Activated CD4-positive, alpha-beta T cell treated with anti-CD3 and anti-CD28 coated beads, Interleukin-2, amount 10 ng/mL, durations not matched to agents 24 days and 14 days (primary cell): ENCODE measurements around the gene CD180. TPM values are rescaled to one million over a fixed set of nuclear protein-coding genes. Genes with fewer than 3 reads are reported as not detected.
A peak's percentile ranks its signal among the peaks of the same experiment; 100 is the strongest.

Experiments
- DNase-seq: peaks from one replicate; pipeline ENCODE4 v3.0.0; 2022
- H3K27ac Mint-ChIP-seq: one replicate; pipeline ENCODE4 v1.8.0; 2022; ENCODE audit warnings: mild to moderate bottlenecking, mixed read lengths
- H3K27me3 Mint-ChIP-seq: one replicate; pipeline ENCODE4 v1.8.0; 2022; ENCODE audit warnings: mixed read lengths
- H3K36me3 Mint-ChIP-seq: one replicate; pipeline ENCODE4 v1.8.0; 2022; ENCODE audit warnings: low read depth, mild to moderate bottlenecking, mixed read lengths
- H3K4me1 Mint-ChIP-seq: one replicate; pipeline ENCODE4 v1.8.0; 2021; ENCODE audit warnings: mixed read lengths
- H3K4me3 Mint-ChIP-seq: one replicate; pipeline ENCODE4 v1.8.0; 2022; ENCODE audit warnings: mild to moderate bottlenecking, moderate library complexity, mixed read lengths
- H3K9me3 Mint-ChIP-seq: one replicate; pipeline ENCODE4 v1.8.0; 2021; ENCODE audit warnings: mixed read lengths
- intact Hi-C: fragments of 100-400 bp; cut with micrococcal nuclease; formaldehyde crosslinking; loops from one replicate; pipeline ENCODE4 v1.15.1; 2023
- total RNA-seq: library from RNA; stranded (reverse); gene quantifications from 2 replicates; pipeline ENCODE4 v1.2.3, GENCODE V29; 2022

The CD180 gene
- total RNA-seq, 1 donor from 2014 or later, result 0.47 TPM

DNA sequence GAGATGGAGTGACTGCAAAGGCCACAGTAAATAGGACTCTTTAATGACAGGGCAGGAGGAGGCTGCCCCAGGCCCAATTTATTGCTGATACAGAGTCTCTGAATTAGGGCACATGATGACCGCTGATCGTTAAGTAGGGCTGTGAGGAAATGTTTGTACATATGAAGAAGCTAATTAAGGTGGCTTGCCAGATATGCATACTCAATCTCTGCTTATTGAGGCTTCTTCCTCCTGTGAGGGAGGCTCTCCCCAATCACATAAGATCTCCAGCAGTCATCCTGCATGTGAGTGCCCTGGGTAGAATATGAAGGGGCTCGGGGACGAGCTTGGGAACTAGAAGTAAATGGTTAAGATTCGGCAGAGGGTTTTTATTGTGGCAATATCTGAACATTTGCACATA lies 8.2 kb upstream of the CD180 start:
- no peak for DNase-seq
- intact Hi-C loops, result loop anchor here (5.0 to 10.0 kb wide), 6 partner anchors 170 to 1220 kb away; no protein-coding TSS in a partner anchor
- peak overlapping the region; percentile 95 for H3K27ac Mint-ChIP-seq
- H3K9me3 Mint-ChIP-seq, result peaks cover 10% of the 10 kb centered on the region
- peak overlapping the region; percentile 67 for H3K4me3 Mint-ChIP-seq
- H3K36me3 Mint-ChIP-seq, result peaks cover 13% of the 10 kb centered on the region
- peaks cover 77% of the 10 kb centered on the region for H3K4me1 Mint-ChIP-seq
- no peaks in the 10 kb centered on the region for H3K27me3 Mint-ChIP-seq

DNA sequence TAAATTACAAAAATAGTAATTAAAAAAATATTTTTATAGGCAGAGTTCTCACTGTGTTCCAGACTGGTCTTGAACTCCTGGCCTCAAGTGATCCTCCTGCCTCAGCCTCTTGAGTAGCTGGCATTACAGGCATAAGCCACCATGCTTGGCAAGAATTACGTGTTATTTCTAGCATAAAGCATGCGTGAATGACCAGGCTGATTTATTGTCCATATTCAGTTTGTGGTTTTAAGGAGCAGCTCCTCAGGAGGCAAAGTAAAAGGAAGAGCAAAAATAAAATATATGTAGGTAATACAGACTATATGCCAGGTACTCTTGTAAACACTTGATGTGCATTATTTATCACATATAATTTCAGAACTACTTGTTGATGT lies 7.1 kb upstream of the CD180 start:
- intact Hi-C loops, result loop anchor here (2.0 to 10.0 kb wide), 5 partner anchors 17 to 1221 kb away; no protein-coding TSS in a partner anchor
- Mint-ChIP-seq H3K4me1 (peaks cover 75% of the 10 kb centered on the region), H3K4me3 (peak overlapping the region; percentile 67), H3K36me3 (peaks cover 21% of the 10 kb centered on the region), H3K9me3 (peaks cover 18% of the 10 kb centered on the region), H3K27ac (peak overlapping the region; percentile 11), H3K27me3 (no peaks in the 10 kb centered on the region)
- no peak for DNase-seq

DNA sequence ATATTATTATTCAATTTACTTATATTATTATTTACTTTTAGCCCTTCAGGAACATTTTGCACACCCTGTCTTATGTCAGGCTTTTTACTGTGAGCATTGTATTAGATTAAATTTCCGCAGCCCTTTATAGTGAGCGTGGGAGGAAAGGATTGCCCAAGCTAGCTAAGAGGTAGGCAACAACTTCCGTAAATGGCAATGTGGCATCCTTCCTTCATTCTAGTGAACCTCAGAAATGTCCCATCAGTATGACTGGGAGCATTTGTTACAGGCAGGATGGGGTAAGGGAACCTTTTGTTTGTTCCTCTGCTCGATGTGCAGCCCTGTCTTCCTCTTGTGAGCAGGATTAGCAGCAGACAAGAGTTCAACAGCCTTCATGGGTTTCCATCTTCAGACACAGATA lies 6.2 kb upstream of the CD180 start:
- H3K4me3 Mint-ChIP-seq, result peak overlapping the region; percentile 50
- intact Hi-C loops, result loop anchor here (2.0 to 10.0 kb wide), 5 partner anchors 16 to 1222 kb away; no protein-coding TSS in a partner anchor

DNA sequence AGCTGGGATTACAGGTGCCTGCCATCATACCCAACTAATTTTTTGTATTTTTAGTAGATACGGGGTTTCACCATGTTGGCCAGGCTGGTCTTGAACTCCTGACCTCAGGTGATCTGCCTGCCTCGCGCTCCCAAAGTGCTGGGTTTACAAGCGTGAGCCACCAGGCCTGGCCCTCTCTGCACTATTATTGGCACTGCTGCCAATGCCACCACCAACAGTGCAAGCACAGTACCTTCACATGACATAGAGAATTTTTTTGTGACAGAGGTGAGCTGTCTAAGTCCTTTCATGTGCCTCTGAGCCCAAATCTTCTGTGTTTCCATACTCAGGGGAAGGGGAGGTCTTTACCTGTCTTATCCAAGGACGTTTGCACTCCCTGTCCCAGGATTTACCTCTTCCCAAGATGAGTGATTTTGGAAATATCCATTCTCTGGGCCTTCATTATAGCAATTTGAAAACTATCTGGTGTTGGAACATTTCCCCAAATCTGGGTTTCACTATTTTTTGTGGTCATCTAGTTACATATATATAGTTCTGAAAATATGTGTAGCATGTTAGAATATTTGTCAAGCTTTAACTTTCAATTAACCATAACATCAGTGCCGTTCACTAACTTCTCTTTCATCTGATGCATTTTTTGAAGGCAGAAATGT lies 5.4 kb upstream of the CD180 start:
- peaks cover 23% of the 10 kb centered on the region for H3K36me3 Mint-ChIP-seq
- no peaks in the 10 kb centered on the region for H3K27me3 Mint-ChIP-seq
- H3K4me3 Mint-ChIP-seq, result no peak overlapping the region
- peaks cover 19% of the 10 kb centered on the region for H3K9me3 Mint-ChIP-seq
- no peak overlapping the region for H3K27ac Mint-ChIP-seq
- no peak for DNase-seq
- peaks cover 76% of the 10 kb centered on the region for H3K4me1 Mint-ChIP-seq
- intact Hi-C loops, result loop anchor here (2.0 to 10.0 kb wide), 5 partner anchors 15 to 1223 kb away; no protein-coding TSS in a partner anchor

More for the DNA sequence above, 6.2 kb upstream of the CD180 start:
- DNase-seq, result no peak
- no peaks in the 10 kb centered on the region for H3K27me3 Mint-ChIP-seq
- H3K4me1 Mint-ChIP-seq, result peaks cover 76% of the 10 kb centered on the region
- peak overlapping the region; percentile 89 for H3K27ac Mint-ChIP-seq
- peaks cover 23% of the 10 kb centered on the region for H3K36me3 Mint-ChIP-seq
- peaks cover 19% of the 10 kb centered on the region for H3K9me3 Mint-ChIP-seq

DNA sequence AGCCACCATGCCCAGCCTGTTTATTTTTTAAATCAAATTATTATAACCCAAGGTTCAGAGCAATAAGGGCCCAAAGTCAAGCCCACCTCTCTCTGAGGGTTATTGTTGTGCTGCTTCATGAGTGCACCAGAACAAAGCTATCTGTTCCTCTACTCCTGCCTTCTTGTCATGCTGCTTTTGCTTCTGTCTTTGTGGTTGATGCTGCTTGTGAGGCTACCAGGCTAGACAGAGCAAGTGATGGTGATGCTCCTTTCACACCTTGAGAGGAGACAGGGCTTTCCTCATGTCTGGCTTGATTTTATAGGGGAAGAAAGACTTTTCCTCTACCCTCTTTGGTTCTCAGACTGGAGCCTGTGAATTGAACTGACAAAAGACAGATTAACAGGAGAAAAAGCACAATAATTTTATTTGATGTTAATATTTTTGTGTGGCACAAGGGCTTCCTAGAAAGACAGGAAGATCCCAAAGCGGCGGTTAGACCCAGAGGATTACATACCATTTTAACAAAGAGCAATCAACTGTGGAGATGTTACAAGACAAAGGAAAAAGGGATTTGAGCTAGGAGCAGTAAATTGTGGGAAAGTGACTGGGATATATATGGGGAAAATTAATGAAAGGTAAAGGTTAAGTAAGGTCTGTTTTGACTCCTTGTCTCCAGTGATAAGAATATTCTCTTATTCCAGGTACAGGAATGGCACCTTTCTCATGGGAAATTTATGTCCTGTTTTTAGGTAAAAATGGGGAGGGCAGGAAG lies 4.4 kb upstream of the CD180 start:
- H3K4me3 Mint-ChIP-seq, result peak overlapping the region; percentile 21
- no peak for DNase-seq
- no peak overlapping the region for H3K27ac Mint-ChIP-seq

DNA sequence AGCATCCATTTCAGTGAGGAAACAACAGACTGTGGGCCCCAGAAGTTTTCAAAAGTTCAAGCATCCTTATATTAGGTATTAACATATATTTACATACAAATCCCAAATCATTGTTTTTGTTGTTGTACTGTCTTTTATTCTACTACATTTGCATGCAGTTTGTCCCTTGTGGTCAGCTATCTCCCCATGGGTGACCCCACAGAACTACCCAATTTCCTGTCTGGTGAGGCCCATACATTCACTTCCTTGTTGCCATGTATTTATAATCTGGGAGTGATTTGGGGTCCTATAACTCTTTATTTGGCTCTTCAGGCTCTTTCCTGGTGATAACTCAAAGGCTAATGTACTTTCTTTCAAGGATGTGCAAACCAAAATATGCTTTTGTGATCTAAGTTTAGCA lies 3.3 kb upstream of the CD180 start:
- intact Hi-C loops, result loop anchor here (10.0 kb wide), 4 partner anchors 165 to 1225 kb away; no protein-coding TSS in a partner anchor
- Mint-ChIP-seq H3K4me1 (peaks cover 61% of the 10 kb centered on the region), H3K36me3 (peaks cover 22% of the 10 kb centered on the region), H3K27me3 (no peaks in the 10 kb centered on the region), H3K27ac (peak overlapping the region; percentile 29), H3K9me3 (peaks cover 20% of the 10 kb centered on the region), H3K4me3 (no peak overlapping the region)
- DNase-seq, result no peak

More for the DNA sequence above, 4.4 kb upstream of the CD180 start:
- no peaks in the 10 kb centered on the region for H3K27me3 Mint-ChIP-seq
- H3K4me1 Mint-ChIP-seq, result peaks cover 68% of the 10 kb centered on the region
- peaks cover 19% of the 10 kb centered on the region for H3K9me3 Mint-ChIP-seq
- H3K36me3 Mint-ChIP-seq, result peaks cover 23% of the 10 kb centered on the region
- intact Hi-C loops, result loop anchor here (10.0 kb wide), 4 partner anchors 166 to 1224 kb away; no protein-coding TSS in a partner anchor

DNA sequence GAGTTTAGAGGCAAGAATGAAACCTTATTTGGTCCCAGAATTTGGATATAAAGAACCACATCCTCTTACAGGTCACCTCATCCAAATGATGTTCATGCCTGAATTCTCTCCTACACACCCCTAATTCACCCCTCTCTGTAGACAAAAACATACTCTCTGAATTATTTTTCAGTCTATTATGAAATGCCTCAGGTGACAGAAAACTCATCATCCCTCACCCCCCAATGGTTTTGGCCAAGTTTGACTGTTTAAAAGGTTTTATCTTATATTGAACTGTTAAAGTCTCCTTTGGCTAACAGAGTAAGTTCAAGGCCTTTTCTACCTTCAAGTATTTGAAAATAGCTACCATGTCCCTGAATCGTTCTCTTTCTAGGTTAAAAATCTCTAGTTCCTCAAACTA lies 2.3 kb upstream of the CD180 start:
- Mint-ChIP-seq H3K27ac (peak overlapping the region; percentile 29), H3K36me3 (peaks cover 25% of the 10 kb centered on the region), H3K27me3 (no peaks in the 10 kb centered on the region), H3K4me3 (peak overlapping the region; percentile 21), H3K9me3 (peaks cover 20% of the 10 kb centered on the region), H3K4me1 (peaks cover 54% of the 10 kb centered on the region)
- DNase-seq, result no peak
- intact Hi-C loops, result no loop called here

DNA sequence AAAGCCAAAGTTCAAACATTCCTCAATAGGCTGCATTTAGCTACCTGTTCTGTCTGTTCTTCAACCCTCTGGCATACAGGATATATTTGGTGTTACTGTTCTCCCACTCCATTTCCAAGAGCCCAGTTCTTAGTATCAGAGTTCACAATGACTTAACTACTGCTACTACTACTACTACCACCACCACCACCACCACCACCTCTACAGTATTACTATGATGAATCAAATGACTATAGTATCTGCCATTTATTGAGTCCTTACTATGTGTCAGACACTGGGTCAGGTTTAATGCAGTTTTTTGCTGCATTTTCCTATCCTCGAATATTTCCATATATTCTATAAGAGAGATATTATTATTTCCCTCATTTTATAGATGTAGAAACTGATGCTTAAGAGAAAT lies 937 bp upstream of the CD180 start:
- H3K36me3 Mint-ChIP-seq, result peaks cover 29% of the 10 kb centered on the region
- intact Hi-C loops, result no loop called here

DNA sequence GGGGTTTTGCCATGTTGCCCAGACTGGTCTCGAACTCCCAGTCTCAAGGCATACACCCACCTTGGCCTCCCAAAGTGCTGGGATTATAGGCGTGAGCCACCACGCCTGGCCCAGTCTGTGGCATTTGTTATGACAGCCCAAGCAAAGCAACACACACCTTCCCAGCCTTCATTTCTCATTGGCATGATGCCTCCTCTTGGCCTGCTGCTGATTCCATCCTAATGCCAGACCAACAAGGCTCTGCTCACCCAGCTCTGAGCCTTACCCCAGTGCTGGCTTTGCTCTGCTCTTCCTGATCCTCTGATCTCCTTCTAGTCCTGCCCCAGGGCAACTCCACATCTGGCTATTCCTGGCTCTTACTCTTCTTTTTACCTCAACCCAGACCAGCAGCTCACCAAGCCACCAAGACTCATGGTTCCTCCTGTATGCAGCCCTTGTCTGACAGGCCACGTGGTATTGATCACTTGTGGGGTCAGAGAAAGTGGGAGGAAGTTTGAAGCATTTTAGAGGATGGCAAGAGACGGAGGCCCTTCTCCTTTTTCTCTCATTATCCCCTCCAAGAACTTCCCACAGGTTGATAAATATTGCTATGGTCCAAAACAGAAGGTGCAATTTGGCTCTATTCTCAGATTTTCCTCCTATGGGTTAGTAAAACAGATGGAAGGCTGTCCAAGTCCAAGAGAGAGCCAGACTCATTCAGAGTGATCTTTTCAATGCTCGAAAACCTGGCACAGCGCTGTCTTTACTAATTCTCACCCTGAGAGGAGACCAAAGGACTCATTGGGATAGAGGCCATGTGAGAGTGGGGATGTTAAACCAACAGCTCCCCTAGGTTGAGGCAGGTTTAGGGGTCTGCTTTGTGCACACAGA lies 958 bp downstream of the CD180 start:
- DNase-seq, result no peak
- peak overlapping the region; percentile 21 for H3K4me3 Mint-ChIP-seq
- peaks cover 32% of the 10 kb centered on the region for H3K36me3 Mint-ChIP-seq
- H3K4me1 Mint-ChIP-seq, result peaks cover 44% of the 10 kb centered on the region
- H3K27ac Mint-ChIP-seq, result no peak overlapping the region
- no peaks in the 10 kb centered on the region for H3K27me3 Mint-ChIP-seq
- H3K9me3 Mint-ChIP-seq, result peaks cover 16% of the 10 kb centered on the region
- intact Hi-C loops, result no loop called here

More for the DNA sequence above, 937 bp upstream of the CD180 start:
- Mint-ChIP-seq H3K4me3 (no peak overlapping the region), H3K4me1 (peaks cover 52% of the 10 kb centered on the region), H3K9me3 (peaks cover 20% of the 10 kb centered on the region), H3K27ac (no peak overlapping the region), H3K27me3 (no peaks in the 10 kb centered on the region)
- no peak for DNase-seq

DNA sequence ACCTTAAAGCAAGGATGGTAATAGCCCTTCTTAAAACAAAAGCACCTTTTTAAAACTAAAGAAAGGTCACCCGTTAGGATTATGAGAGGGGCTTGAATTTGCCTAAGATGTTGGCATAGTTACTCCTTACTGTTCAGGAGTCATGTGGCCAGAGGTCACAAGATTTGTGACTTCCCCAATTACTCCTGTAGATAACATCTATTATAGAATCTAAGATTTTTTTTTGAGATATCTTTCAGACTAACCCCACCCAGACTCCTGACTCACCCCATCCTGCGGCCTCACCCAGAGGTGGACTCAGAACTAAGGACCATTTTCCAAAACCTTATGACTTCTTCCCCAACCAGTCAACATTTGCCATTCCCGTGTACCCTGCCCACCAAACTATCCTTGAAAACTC lies 2.4 kb downstream of the CD180 start:
- no peak for DNase-seq
- intact Hi-C loops, result no loop called here
- Mint-ChIP-seq H3K4me3 (no peak overlapping the region), H3K27me3 (no peaks in the 10 kb centered on the region), H3K9me3 (peaks cover 13% of the 10 kb centered on the region), H3K27ac (no peak overlapping the region), H3K4me1 (peaks cover 45% of the 10 kb centered on the region), H3K36me3 (peaks cover 29% of the 10 kb centered on the region)

DNA sequence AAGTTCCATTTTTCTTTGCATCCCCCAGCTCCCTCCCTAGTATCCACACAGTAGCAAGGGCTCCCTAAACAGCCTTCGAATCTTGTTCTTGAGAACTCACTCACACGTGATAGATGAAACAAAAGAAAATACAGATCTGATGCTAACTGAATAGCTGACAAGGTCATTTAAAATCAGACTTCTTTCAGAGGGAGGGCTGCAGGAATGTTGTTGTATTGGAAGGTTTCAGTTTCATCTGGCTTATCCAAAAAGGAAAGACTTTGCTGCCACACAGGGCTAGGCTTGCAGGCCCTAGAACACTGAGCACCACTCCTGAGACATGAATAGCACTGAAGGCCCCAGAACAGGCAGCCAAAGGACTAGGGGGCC lies 3.2 kb downstream of the CD180 start:
- Mint-ChIP-seq H3K9me3 (peaks cover 8% of the 10 kb centered on the region), H3K4me1 (peaks cover 44% of the 10 kb centered on the region), H3K27ac (no peak overlapping the region), H3K27me3 (no peaks in the 10 kb centered on the region), H3K4me3 (no peak overlapping the region), H3K36me3 (peaks cover 23% of the 10 kb centered on the region)
- DNase-seq, result no peak
- intact Hi-C loops, result no loop called here

DNA sequence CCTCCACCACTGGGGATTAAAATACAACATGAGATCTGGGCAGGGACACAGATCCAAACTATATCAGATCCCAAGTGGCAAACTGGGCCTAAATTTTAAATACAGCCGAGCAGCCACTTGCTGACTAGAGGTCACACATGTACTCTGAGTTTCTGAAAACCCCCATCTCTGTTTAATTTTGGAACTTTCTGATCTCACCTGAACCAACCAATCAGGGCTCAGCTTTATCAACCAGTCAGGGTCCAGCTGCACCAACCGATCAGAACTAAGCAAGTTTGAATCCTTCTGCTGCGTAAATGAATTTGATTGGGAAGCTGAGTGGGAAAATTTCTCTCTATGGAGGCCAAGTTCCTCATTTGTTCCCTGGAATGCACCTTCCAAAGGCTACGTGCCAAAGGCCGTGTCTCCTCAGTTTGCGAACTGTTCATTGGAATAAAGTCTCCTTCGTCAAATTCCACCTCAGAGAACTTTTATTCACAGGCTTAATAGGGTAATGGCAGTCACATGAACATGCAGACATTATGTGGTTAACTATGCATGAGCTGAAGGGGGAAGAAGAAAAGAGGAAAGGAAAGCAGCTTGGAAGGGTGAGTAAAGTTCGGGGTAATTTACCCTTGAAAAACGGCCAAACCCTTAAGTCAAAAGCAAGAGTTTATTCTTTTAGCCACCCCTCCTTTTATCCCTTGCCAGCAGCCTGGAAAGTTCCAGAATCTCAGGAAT lies 3.7 kb downstream of the CD180 start:
- Mint-ChIP-seq H3K27me3 (no peaks in the 10 kb centered on the region), H3K9me3 (peaks cover 8% of the 10 kb centered on the region), H3K27ac (no peak overlapping the region), H3K4me1 (peaks cover 45% of the 10 kb centered on the region), H3K4me3 (no peak overlapping the region), H3K36me3 (peaks cover 22% of the 10 kb centered on the region)
- DNase-seq, result no peak
- intact Hi-C loops, result no loop called here

DNA sequence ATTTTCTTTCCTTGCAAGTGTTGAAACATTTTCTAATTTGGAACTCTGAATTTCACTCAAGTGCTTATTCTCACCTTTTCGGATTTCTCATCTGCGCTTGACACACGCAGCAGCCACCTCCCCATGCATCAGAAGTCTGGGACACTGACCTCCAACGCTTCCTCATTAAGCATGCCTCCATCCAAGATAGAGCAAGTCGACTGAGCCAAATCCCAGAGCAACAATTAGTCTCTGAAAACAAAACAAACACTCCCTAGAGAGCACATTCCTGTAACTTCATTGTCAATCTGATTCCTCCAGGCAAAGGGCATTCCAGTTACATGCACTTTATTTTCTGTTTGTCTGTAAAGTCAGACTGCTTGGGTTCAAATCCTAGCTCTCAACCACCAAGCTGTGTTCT lies 5.7 kb downstream of the CD180 start:
- Mint-ChIP-seq H3K27me3 (no peaks in the 10 kb centered on the region), H3K4me3 (no peak overlapping the region), H3K9me3 (peaks cover 8% of the 10 kb centered on the region), H3K4me1 (peaks cover 50% of the 10 kb centered on the region), H3K36me3 (peaks cover 21% of the 10 kb centered on the region), H3K27ac (no peak overlapping the region)
- intact Hi-C loops, result no loop called here
- DNase-seq, result no peak
